Stimulated activated CD4-positive, alpha-beta T cell treated with anti-CD3 and anti-CD28 coated beads, Interleukin-1b, Interleukin-23, amount 100 ng/mL, for 4 hours (primary cell): ENCODE data around the gene OMA1.
"Not testable (repeated sequence)": the region's sequence is repeated elsewhere in the genome, so short reads cannot be mapped to it uniquely, and the experiment has no call there.

ENCODE experiments used
- DNase-seq, 2 donors: peaks; one replicate each; pipeline ENCODE4 v3.0.0-alpha.2; 2020; ENCODE audit warnings: low read depth in 2 of 2

The OMA1 gene

GRCh38 chr1:58546520-58547308 is at the start of gene OMA1:
Gene OMA1 (minus strand): TSS chr1:58546726. CDS start chr1:58539294, 7,432 bp downstream.
- DNase-seq = peak; percentile 97

GRCh38 chr1:58594546-58594945 is 48.0 kb upstream of the OMA1 start:
- DNase-seq = no peak

GRCh38 chr1:58592522-58593134 is 46.1 kb upstream of the OMA1 start:
- DNase-seq = no peak

GRCh38 chr1:58591806-58592205 is 45.3 kb upstream of the OMA1 start:
- no peak for DNase-seq

- no peak for DNase-seq
Observed at GRCh38 chr1:58590019-58590418, 43.5 kb upstream of the OMA1 start.

- no peak for DNase-seq
Observed at GRCh38 chr1:58588396-58588795, 41.9 kb upstream of the OMA1 start.

- DNase-seq = no peak
Observed at GRCh38 chr1:58587667-58588066, 41.1 kb upstream of the OMA1 start.

GRCh38 chr1:58586271-58586670 is 39.7 kb upstream of the OMA1 start:
- no peak for DNase-seq

- no peak for DNase-seq
Observed at GRCh38 chr1:58585581-58586151, 39.1 kb upstream of the OMA1 start.

GRCh38 chr1:58585166-58585565 is 38.6 kb upstream of the OMA1 start:
- DNase-seq = no peak

- DNase-seq = no peak
Observed at GRCh38 chr1:58584082-58584895, 37.8 kb upstream of the OMA1 start.

- no peak for DNase-seq
Observed at GRCh38 chr1:58583496-58583895, 37.0 kb upstream of the OMA1 start.

- DNase-seq = not testable (repeated sequence)
Observed at GRCh38 chr1:58582143-58582542, 35.6 kb upstream of the OMA1 start.

- DNase-seq = no peak
Observed at GRCh38 chr1:58581641-58582040, 35.1 kb upstream of the OMA1 start.

- no peak for DNase-seq
Observed at GRCh38 chr1:58580186-58580585, 33.7 kb upstream of the OMA1 start.

- DNase-seq = no peak
Observed at GRCh38 chr1:58577654-58578030, 31.1 kb upstream of the OMA1 start.

- no peak for DNase-seq
Observed at GRCh38 chr1:58576727-58577653, 30.5 kb upstream of the OMA1 start, which contains the start of gene TACSTD2. Gene TACSTD2 (minus strand): TSS chr1:58577252. CDS start chr1:58577156, 96 bp downstream.

- DNase-seq = no peak
Observed at GRCh38 chr1:58576325-58576726, 29.8 kb upstream of the OMA1 start.

- no peak for DNase-seq
Observed at GRCh38 chr1:58575551-58576324, 29.2 kb upstream of the OMA1 start.

GRCh38 chr1:58574816-58575215 is 28.3 kb upstream of the OMA1 start:
- DNase-seq = no peak
